ENCODE data around the gene SRRM2.

Gene SRRM2

DNA sequence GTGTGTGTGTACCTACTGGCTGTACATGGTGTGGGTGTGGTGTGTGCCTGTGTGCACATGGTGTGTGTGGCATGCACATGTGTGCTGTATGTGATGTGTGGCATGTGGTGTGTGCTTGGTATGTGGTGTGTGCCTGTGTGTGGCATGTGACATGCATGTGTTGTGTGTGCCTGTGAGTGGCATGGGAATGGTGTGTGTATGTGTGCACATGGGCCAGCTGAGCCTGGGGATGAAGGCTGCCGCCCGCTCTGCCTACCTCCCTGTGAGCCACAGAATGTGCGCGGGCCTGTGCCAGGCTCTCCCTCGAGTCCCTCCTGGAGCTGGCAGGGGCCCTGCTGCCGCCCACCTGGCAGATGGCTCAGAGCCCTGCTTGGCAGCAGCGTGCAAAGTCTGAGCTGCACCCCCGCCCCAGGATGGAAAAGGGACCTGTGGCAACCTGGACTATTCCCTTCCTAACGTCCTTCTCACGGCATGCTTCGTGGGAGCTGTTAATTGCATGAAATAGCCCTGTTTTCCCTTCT lies 41.7 kb upstream of the SRRM2 start:
- TF ChIP-seq, protein P1, sequence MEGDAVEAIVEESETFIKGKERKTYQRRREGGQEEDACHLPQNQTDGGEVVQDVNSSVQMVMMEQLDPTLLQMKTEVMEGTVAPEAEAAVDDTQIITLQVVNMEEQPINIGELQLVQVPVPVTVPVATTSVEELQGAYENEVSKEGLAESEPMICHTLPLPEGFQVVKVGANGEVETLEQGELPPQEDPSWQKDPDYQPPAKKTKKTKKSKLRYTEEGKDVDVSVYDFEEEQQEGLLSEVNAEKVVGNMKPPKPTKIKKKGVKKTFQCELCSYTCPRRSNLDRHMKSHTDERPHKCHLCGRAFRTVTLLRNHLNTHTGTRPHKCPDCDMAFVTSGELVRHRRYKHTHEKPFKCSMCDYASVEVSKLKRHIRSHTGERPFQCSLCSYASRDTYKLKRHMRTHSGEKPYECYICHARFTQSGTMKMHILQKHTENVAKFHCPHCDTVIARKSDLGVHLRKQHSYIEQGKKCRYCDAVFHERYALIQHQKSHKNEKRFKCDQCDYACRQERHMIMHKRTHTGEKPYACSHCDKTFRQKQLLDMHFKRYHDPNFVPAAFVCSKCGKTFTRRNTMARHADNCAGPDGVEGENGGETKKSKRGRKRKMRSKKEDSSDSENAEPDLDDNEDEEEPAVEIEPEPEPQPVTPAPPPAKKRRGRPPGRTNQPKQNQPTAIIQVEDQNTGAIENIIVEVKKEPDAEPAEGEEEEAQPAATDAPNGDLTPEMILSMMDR (conservative IDR thresholded peaks at IDR 0.05; ENCODE audit: low read length) = no peak
- DNase-seq (ENCODE audit: low read depth) = no peak

DNA sequence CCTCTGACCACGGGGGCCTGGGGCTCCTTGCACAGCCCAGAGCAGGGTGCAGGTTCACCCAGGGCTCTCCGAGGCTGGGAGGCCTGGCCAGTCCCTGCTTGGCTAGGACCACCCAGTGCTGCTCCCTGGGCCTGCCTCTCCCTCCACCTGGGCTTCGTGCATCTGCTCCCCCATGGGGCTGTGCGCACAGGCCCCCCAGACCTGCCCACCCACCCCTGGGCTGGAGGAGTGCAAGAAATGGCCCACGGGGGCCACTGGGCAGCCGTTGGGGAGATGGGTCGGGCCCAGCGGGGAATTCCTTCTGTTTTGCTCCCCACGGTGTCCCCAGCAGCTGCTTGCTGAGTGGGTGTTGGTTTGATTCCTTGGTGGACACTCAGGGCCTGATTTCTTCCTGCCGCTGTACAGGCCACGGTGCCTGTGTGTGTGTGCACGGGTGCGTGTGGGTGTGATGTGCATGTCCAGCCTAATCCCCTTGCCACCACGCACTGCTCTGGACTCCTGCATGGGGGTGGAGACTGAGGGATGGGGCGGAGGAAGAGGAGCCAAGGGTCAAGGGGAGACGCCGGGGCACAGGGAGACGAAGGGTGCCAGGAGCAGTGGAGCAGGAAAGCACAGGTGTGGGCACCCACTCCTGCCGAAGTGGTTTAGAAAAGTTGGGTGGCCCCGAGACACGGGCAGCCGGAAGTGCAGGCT lies 40.9 kb upstream of the SRRM2 start:
- no peak overlapping the region for H3K4me3 ChIP-seq (ENCODE audit: low read length)
- TF ChIP-seq, protein P1 (conservative IDR thresholded peaks at IDR 0.05; ENCODE audit: low read length) = no peak
- DNase-seq (ENCODE audit: low read depth) = no peak

More for the DNA sequence above, 41.7 kb upstream of the SRRM2 start:
- H3K4me3 ChIP-seq (ENCODE audit: low read length) = no peak overlapping the region

DNA sequence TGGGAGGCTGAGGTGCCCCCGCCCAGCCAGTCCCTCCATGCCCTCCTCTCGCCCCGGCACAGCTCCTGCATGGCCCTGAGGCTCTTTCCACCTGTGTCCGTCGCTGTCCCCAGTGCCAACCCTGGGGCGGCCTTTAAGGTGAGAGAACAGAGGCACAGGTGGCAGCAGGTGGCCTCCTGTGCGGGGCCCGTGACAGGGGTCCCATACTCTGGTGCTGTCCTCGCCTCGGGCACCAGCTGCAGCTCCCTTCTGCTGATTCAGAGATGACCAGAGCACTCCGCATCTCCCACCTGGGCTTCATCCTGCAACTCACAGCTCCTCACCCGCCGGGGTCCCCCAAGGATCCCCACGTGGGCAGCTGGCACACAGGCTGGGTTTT lies 40.4 kb upstream of the SRRM2 start:
- TF ChIP-seq, protein P1 (conservative IDR thresholded peaks at IDR 0.05; ENCODE audit: low read length) = no peak
- DNase-seq (ENCODE audit: low read depth) = no peak
- no peak overlapping the region for H3K4me3 ChIP-seq (ENCODE audit: low read length)

DNA sequence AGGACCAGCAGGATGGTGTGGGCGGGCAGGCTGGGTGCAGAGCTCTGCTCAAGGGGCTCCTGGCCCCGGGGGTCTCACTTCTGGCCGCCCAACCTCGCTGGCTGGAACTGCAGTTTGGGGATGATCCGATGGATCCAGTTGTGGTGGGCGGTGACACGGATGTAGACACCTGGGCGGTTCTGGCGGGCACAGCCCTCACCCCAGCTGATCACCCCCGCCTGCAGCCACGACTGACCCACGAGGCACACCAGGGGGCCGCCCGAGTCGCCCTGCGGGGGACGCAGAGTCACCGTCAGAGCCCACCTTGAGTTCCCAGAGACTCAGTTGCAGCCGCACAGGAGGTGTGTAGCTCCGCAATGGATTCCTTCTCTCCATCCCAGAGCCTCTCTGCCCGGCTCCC lies 39.9 kb upstream of the SRRM2 start:
- DNase-seq (ENCODE audit: low read depth) = no peak
- TF ChIP-seq, protein P1 (conservative IDR thresholded peaks at IDR 0.05; ENCODE audit: low read length) = no peak
- no peak overlapping the region for H3K4me3 ChIP-seq (ENCODE audit: low read length)

DNA sequence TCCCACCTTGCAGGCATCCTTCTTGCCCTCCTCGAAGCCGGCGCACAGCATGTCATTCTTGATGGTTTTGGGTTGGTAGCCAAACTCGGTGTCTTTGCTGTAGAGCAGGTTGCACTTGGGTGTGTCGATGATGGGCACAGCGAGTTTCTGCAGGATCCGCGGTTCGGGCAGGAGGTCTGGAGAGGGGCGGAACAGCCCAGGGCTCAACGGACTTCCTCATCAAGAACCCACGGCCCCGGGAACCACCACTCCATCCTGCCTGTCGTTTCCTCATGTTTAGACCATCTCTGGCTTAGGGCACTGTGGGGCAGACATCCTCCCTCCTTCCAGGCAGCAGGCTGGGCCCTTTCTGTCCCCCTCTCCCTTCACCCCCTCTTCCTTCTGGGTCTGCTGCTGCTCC lies 38.9 kb upstream of the SRRM2 start:
- H3K4me3 ChIP-seq (ENCODE audit: low read length) = no peak overlapping the region
- TF ChIP-seq, protein P1 (conservative IDR thresholded peaks at IDR 0.05; ENCODE audit: low read length) = no peak
- DNase-seq (ENCODE audit: low read depth) = no peak

DNA sequence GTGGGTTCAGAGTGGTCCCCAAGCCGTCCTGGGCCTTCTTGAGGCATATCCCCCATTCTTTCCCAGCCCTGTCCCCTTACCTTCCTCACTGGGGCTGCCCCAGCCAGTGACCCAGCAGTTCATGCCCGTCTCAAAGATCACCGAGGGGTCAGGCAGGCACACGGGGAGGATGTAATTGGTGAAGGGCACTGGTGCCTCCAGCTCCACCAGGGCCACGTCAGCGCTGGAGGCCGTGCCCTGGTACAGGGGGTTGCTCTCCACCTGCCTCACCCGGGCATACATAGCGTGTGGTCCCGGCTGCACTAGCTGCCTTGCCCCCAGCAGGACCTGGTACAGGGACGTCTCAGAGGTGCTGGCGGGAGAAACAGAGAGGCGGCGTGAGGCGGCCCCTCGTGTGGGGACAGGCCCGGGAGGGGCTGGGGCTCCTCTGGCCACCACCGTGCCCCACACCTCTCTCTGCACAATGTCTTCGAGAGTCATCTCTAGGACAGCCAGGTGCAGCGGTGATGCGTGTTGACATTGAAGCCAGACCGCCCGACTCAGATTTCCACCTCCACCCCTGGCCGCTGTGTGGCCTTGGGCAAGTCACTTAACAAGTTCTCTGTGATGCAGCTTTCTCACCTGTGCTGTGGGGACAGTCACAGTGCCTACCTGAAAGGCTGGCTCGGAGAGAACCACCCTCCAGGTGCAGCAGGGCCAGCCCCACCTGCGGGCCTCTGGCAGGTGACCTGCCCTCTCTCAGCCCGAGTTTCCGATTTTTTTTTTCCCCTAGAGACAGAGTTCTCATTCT lies 38.3 kb upstream of the SRRM2 start:
- H3K4me3 ChIP-seq (ENCODE audit: low read length) = no peak overlapping the region
- DNase-seq (ENCODE audit: low read depth) = no peak
- TF ChIP-seq, protein P1 (conservative IDR thresholded peaks at IDR 0.05; ENCODE audit: low read length) = no peak

DNA sequence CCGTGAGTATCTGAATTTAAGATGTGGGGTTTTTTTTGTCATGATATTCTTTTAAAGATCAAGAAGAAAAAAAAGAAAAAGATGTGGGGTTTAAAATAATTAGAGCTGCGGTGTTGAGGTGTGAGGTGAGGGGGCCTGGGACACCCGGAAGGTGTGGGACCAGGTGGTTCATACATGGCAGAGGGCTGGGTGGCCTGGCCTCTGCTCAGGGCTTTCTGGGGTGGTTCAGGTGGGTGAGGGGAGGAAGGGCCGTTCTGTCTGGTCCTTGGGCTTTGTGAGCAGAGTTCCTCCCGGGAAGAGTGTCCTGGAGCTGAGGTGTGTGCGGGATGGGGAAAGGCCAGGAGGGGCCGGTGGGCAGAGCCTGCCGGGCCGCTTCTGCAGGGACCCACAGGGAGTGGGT lies 37.4 kb upstream of the SRRM2 start:
- no peak overlapping the region for H3K4me3 ChIP-seq (ENCODE audit: low read length)
- no peak for DNase-seq (ENCODE audit: low read depth)
- TF ChIP-seq, protein P1 (conservative IDR thresholded peaks at IDR 0.05; ENCODE audit: low read length) = no peak

All from AG10803 (cell line).